Hair follicle dermal papilla cell (primary cell): ENCODE results near the gene HNRNPUL2. TPM values are rescaled to one million over a fixed set of nuclear protein-coding genes. Genes with fewer than 3 reads are reported as not detected.

ENCODE experiments used
- small RNA-seq: library from RNA; depleted of rRNA; stranded (forward); fragments of <200 nt; gene quantifications from one replicate; pipeline ENCODE3, GENCODE V24; 2012
- total RNA-seq: library from RNA; depleted of rRNA; stranded (reverse); fragments of >200 nt; gene quantifications from 2 replicates; pipeline ENCODE4 v1.2.3, GENCODE V29; 2012

HNRNPUL2 gene
- 7.5 and 10.9 TPM in 2 replicates for total RNA-seq

GRCh38 chr11:62727165-62727871 is at the start of gene HNRNPUL2:
Gene HNRNPUL2 (minus strand): TSS chr11:62727457. CDS start chr11:62727156, 301 bp downstream.

GRCh38 chr11:62771144-62772021 is 44.1 kb upstream of the HNRNPUL2 start, which contains the start of gene TAF6L:
Gene TAF6L (plus strand): TSS chr11:62771396. CDS start chr11:62775784, 4,388 bp downstream.

GRCh38 chr11:62753736-62754603 is 26.7 kb upstream of the HNRNPUL2 start, which contains the start of gene ZBTB3:
Gene ZBTB3 (minus strand): TSS chr11:62754160. CDS start chr11:62753664, 496 bp downstream.

GRCh38 chr11:62728171-62728988 is 1.1 kb upstream of the HNRNPUL2 start, which contains the start of gene TTC9C:
Gene TTC9C (plus strand): TSS chr11:62728486. CDS start chr11:62728849, 363 bp downstream.

GRCh38 chr11:62707277-62707861 is 19.9 kb downstream of the HNRNPUL2 start, which contains the start of the genes BSCL2 and GNG3:
Gene BSCL2 (minus strand): TSS chr11:62707424. CDS start chr11:62707195, 229 bp downstream.
Gene GNG3 (plus strand): TSS chr11:62707676. CDS start chr11:62708296, 620 bp downstream.

GRCh38 chr11:62689421-62690183 is 37.7 kb downstream of the HNRNPUL2 start, which contains the start of gene LRRN4CL:
Gene LRRN4CL (minus strand): TSS chr11:62689530. CDS start chr11:62688508, 1,022 bp downstream.

GRCh38 chr11:62678770-62679696 is 48.2 kb downstream of the HNRNPUL2 start, which contains the start of gene UBXN1:
Gene UBXN1 (minus strand): TSS chr11:62679073. CDS start chr11:62678923, 150 bp downstream.

GRCh38 chr11:62671608-62672389 is 55.5 kb downstream of the HNRNPUL2 start, which contains the start of the genes LBHD1 and UQCC3:
Gene LBHD1 (minus strand): TSS chr11:62672267. CDS start chr11:62670031, 2,236 bp downstream.
Gene UQCC3 (plus strand): TSS chr11:62671673. CDS start chr11:62671746, 73 bp downstream.

GRCh38 chr11:62665075-62665598 is 62.1 kb downstream of the HNRNPUL2 start, which contains the start of the genes C11orf98 and CSKMT:
Gene C11orf98 (minus strand): TSS chr11:62665210. CDS start chr11:62665169, 41 bp downstream.
Gene CSKMT (plus strand): TSS chr11:62665312. CDS start chr11:62665880, 568 bp downstream.

Small RNAs within 50 kb of the gene (small RNA-seq; reads per million reads assigned to genes)
- gene SNORA57 = not detected

Other genes with a start within 250 kb of the HNRNPUL2 start
- 953 and 967 TPM in 2 replicates for gene AHNAK, start 180.7 kb downstream of the HNRNPUL2 start, total RNA-seq
- 1,028 and 1,088 TPM in 2 replicates for gene EEF1G, start 153.6 kb downstream of the HNRNPUL2 start, total RNA-seq
- 6.3 and 7.2 TPM in 2 replicates for gene TUT1, start 135.9 kb downstream of the HNRNPUL2 start, total RNA-seq
- 138 and 161 TPM in 2 replicates for gene MTA2, start 125.6 kb downstream of the HNRNPUL2 start, total RNA-seq
- gene EML3, start 114.7 kb downstream of the HNRNPUL2 start, total RNA-seq = 35.9 and 38.5 TPM in 2 replicates
- 3.7 and 5.5 TPM in 2 replicates for gene ROM1, start 114.2 kb downstream of the HNRNPUL2 start, total RNA-seq
- 24.0 and 24.2 TPM in 2 replicates for gene B3GAT3, start 105.5 kb downstream of the HNRNPUL2 start, total RNA-seq
- 248 and 270 TPM in 2 replicates for gene GANAB, start 80.8 kb downstream of the HNRNPUL2 start, total RNA-seq
- 25.5 and 29.4 TPM in 2 replicates for gene INTS5, start 74.2 kb downstream of the HNRNPUL2 start, total RNA-seq
- gene C11orf98, start 62.2 kb downstream of the HNRNPUL2 start, total RNA-seq = 14.9 and 20.3 TPM in 2 replicates
- gene CSKMT, start 62.1 kb downstream of the HNRNPUL2 start, total RNA-seq = 3.2 and 7.3 TPM in 2 replicates
- gene UQCC3, start 55.8 kb downstream of the HNRNPUL2 start, total RNA-seq = 4.4 and 5.6 TPM in 2 replicates
- 4.0 and 4.5 TPM in 2 replicates for gene LBHD1, start 55.2 kb downstream of the HNRNPUL2 start, total RNA-seq
- 70.9 and 82.1 TPM in 2 replicates for gene UBXN1, start 48.4 kb downstream of the HNRNPUL2 start, total RNA-seq
- gene LRRN4CL, start 37.9 kb downstream of the HNRNPUL2 start, total RNA-seq = 63.6 and 104 TPM in 2 replicates
- 47.2 and 64.5 TPM in 2 replicates for gene BSCL2, start 20.0 kb downstream of the HNRNPUL2 start, total RNA-seq
- gene GNG3, start 19.8 kb downstream of the HNRNPUL2 start, total RNA-seq = not detected in 2 replicates
- gene TTC9C, start 1.0 kb upstream of the HNRNPUL2 start, total RNA-seq = 27.9 and 36.0 TPM in 2 replicates
- gene ZBTB3, start 26.7 kb upstream of the HNRNPUL2 start, total RNA-seq = 19.3 and 21.4 TPM in 2 replicates
- gene POLR2G, start 34.1 kb upstream of the HNRNPUL2 start, total RNA-seq = 34.9 and 47.2 TPM in 2 replicates
- 13.5 and 19.5 TPM in 2 replicates for gene TAF6L, start 43.9 kb upstream of the HNRNPUL2 start, total RNA-seq
- gene TMEM179B, start 59.9 kb upstream of the HNRNPUL2 start, total RNA-seq = 38.0 and 38.1 TPM in 2 replicates
- gene TMEM223, start 64.5 kb upstream of the HNRNPUL2 start, total RNA-seq = 12.3 and 13.1 TPM in 2 replicates
- gene NXF1, start 78.0 kb upstream of the HNRNPUL2 start, total RNA-seq = 30.5 and 38.9 TPM in 2 replicates
- 48.3 and 56.5 TPM in 2 replicates for gene STX5, start 104.6 kb upstream of the HNRNPUL2 start, total RNA-seq
- gene TEX54, start 105.4 kb upstream of the HNRNPUL2 start, total RNA-seq = not detected in 2 replicates
- gene WDR74, start 112.1 kb upstream of the HNRNPUL2 start, total RNA-seq = 28.9 and 29.1 TPM in 2 replicates
- gene SLC3A2, start 153.4 kb upstream of the HNRNPUL2 start, total RNA-seq = 169 and 184 TPM in 2 replicates
- not detected in 2 replicates for gene CHRM1, start 193.9 kb upstream of the HNRNPUL2 start, total RNA-seq